HepG2 (cell line): ENCODE results near the gene CEACAM16. TPM values are rescaled to one million over a fixed set of nuclear protein-coding genes. Genes with fewer than 3 reads are reported as not detected.

Experiments used
- ATAC-seq: fragments of 200-7000 bp; cut with Tn5 transposase; 3 replicates; pipeline ENCODE4 v1.9.1; 2020; ENCODE audit warnings: mild to moderate bottlenecking, moderate library complexity
- BruUV-seq: library from RNA; stranded (reverse); fragments of 400-500 nt; replicated peaks from 2 replicates; lab custom pipeline; 2021; lab: Mats Ljungman, UMichigan
- CTCF ChIA-PET: fragments of 300-600 bp; formaldehyde crosslinking; extraction: SDS; loops from one replicate; lab custom pipeline; 2021; ENCODE audit warnings: low total read pairs, inconsistent platforms, low intra/inter-chr PET ratio; lab: Yijun Ruan, JAX
- POLR2A ChIA-PET: fragments of 350-600 bp; sonication (Branson Sonifier 250); formaldehyde crosslinking; loops from one replicate; lab custom pipeline; 2020; ENCODE audit warnings: antibody characterized with exemption, inconsistent platforms; lab: Yijun Ruan, JAX
- DNase-seq: peaks from one replicate; pipeline ENCODE4 v3.0.0-alpha.2; 2015; ENCODE audit warnings: low spot score
- FAIRE-seq: peaks from 3 replicates; lab custom pipeline; 2011; peaks lifted over from hg19 to GRCh38; lab: Jason Lieb, UNC
- H2AFZ ChIP-seq: one replicate; pipeline ENCODE4 v1.6.1; 2011; ENCODE audit warnings: low read length, inconsistent platforms
- H3K27ac ChIP-seq: fragments of 300-600 bp; 3 replicates; pipeline ENCODE4 v1.8.0; 2011; ENCODE audit warnings: mixed run types, mild to moderate bottlenecking, mixed read lengths, low read length, inconsistent platforms; ENCODE audit not compliant: insufficient read depth; ENCODE audit errors: extremely low read length
- H3K27me3 ChIP-seq, 2 experiments: fragments of 200-600 bp in 1 of 2; 2 replicates in 1 of 2; 3 replicates in 1 of 2; pipeline versions ENCODE4 v1.6.0 to v1.8.0; 2011; ENCODE audit warnings: low read length in 2 of 2, mild to moderate bottlenecking in 2 of 2, moderate library complexity in 2 of 2, inconsistent platforms in 1 of 2; ENCODE audit not compliant: insufficient read depth in 2 of 2, control insufficient read depth in 1 of 2
- H3K36me3 ChIP-seq, 2 experiments: fragments of 200-600 bp in 1 of 2; replicated peaks in 1 of 2; 2 replicates in 1 of 2; 3 replicates in 1 of 2; pipeline versions ENCODE4 v1.5.1 to v1.8.0; 2011; ENCODE audit warnings: low read length in 2 of 2, inconsistent platforms in 1 of 2; ENCODE audit not compliant: insufficient read depth in 2 of 2, control insufficient read depth in 1 of 2
- H3K4me1 ChIP-seq: 2 replicates; pipeline ENCODE4 v1.5.1; 2012; ENCODE audit warnings: low read length, inconsistent platforms; ENCODE audit not compliant: insufficient read depth
- H3K4me2 ChIP-seq: 2 replicates; pipeline ENCODE4 v1.6.0; 2011; ENCODE audit warnings: low read depth, low read length, inconsistent platforms
- H3K4me3 ChIP-seq, 3 experiments: fragments of 200-600 bp in 1 of 3; sonication (generic), shearing (Covaris generic) in 1 of 3; replicated peaks in 1 of 3; 2 replicates each; pipeline ENCODE4 v1.5.1; 2011 to 2016; ENCODE audit warnings: low read length in 3 of 3, inconsistent platforms in 2 of 3, low read depth in 2 of 3, mild to moderate bottlenecking in 2 of 3, control low read depth in 1 of 3, mixed read lengths in 1 of 3; ENCODE audit not compliant: insufficient read depth in 1 of 3
- H3K79me2 ChIP-seq: one replicate; pipeline ENCODE4 v1.6.1; 2011; ENCODE audit warnings: low read length, inconsistent platforms; ENCODE audit not compliant: insufficient read depth
- H3K9ac ChIP-seq: 2 replicates; pipeline ENCODE4 v1.6.0; 2011; ENCODE audit warnings: mild to moderate bottlenecking, low read depth, low read length, inconsistent platforms; ENCODE audit not compliant: insufficient read depth
- H3K9me3 ChIP-seq: 2 replicates; pipeline ENCODE4 v1.5.1; 2012; ENCODE audit warnings: mild to moderate bottlenecking, low read length
- H4K20me1 ChIP-seq: 2 replicates; pipeline ENCODE4 v1.6.0; 2011; ENCODE audit warnings: inconsistent platforms, mild to moderate bottlenecking, low read length, moderate library complexity; ENCODE audit not compliant: insufficient read depth
- AGO2 ChIP-seq: fragments of 200-400 bp; formaldehyde crosslinking; optimal IDR thresholded peaks from 2 replicates; pipeline ENCODE3; 2017; ENCODE audit warnings: mild to moderate bottlenecking, low read depth, low read length, moderate library complexity
- CBFB ChIP-seq: sonication (generic); formaldehyde crosslinking; IDR thresholded peaks from 2 replicates; pipeline ENCODE4 v1.4.0; 2020; ENCODE audit warnings: missing genetic modification reagents
- FOXK2 ChIP-seq: fragments of 450-650 bp; IDR thresholded peaks from 2 replicates; pipeline ENCODE4 v1.6.1; 2016
- HNRNPUL1 ChIP-seq: fragments of 200-400 bp; formaldehyde crosslinking; IDR thresholded peaks from 2 replicates; pipeline ENCODE4 v1.6.1; 2017; ENCODE audit warnings: low read depth, mild to moderate bottlenecking, low read length, moderate library complexity
- ISL2 ChIP-seq: sonication (generic); formaldehyde crosslinking; IDR thresholded peaks from 2 replicates; pipeline ENCODE4 v1.5.0; 2020; ENCODE audit warnings: missing genetic modification reagents
- POLR2G ChIP-seq: fragments of 200-400 bp; formaldehyde crosslinking; IDR thresholded peaks from 2 replicates; pipeline ENCODE4 v1.6.1; 2018; ENCODE audit warnings: mild to moderate bottlenecking, low read depth, low read length, moderate library complexity
- SNRNP70 ChIP-seq: fragments of 200-400 bp; formaldehyde crosslinking; IDR thresholded peaks from 2 replicates; pipeline ENCODE4 v1.6.1; 2017; ENCODE audit warnings: mild to moderate bottlenecking, low read depth, low read length, moderate library complexity
- U2AF1 ChIP-seq: fragments of 200-400 bp; formaldehyde crosslinking; optimal IDR thresholded peaks from 2 replicates; pipeline ENCODE3; 2017; ENCODE audit warnings: mild to moderate bottlenecking, low read depth, low read length
- ZBTB10 ChIP-seq: sonication (generic); formaldehyde crosslinking; IDR thresholded peaks from 2 replicates; pipeline ENCODE4 v1.4.0; 2020; ENCODE audit warnings: missing genetic modification reagents, borderline replicate concordance
- ZNF225 ChIP-seq: sonication (generic); formaldehyde crosslinking; IDR thresholded peaks from 2 replicates; pipeline ENCODE4 v1.4.0; 2020; ENCODE audit warnings: mild to moderate bottlenecking, missing genetic modification reagents
- ZNF264 ChIP-seq: sonication (generic); formaldehyde crosslinking; IDR thresholded peaks from 2 replicates; pipeline ENCODE4 v1.4.0; 2020; ENCODE audit warnings: missing genetic modification reagents
- ZNF672 ChIP-seq: sonication (generic); formaldehyde crosslinking; IDR thresholded peaks from 2 replicates; pipeline ENCODE4 v1.8.1; 2022; ENCODE audit warnings: missing genetic modification reagents
- ZNF788 ChIP-seq: sonication (generic); formaldehyde crosslinking; IDR thresholded peaks from 2 replicates; pipeline ENCODE4 v1.5.0; 2020; ENCODE audit warnings: mild to moderate bottlenecking, missing genetic modification reagents, borderline replicate concordance
- ZNF891 ChIP-seq: sonication (generic); formaldehyde crosslinking; IDR thresholded peaks from 2 replicates; pipeline ENCODE4 v1.5.0; 2020; ENCODE audit warnings: mild to moderate bottlenecking, missing genetic modification reagents
- ZSCAN22 ChIP-seq: sonication (generic); formaldehyde crosslinking; IDR thresholded peaks from 2 replicates; pipeline ENCODE4 v1.4.0; 2020; ENCODE audit warnings: mild to moderate bottlenecking, missing genetic modification reagents
- ZZZ3 ChIP-seq: sonication (generic); formaldehyde crosslinking; IDR thresholded peaks from 2 replicates; pipeline ENCODE4 v1.4.0; 2020; ENCODE audit warnings: missing genetic modification reagents, mild to moderate bottlenecking, borderline replicate concordance
- WGBS: methylation state at CpG from one replicate; pipeline ENCODE4 v1.1.6; 2017; ENCODE audit warnings: low lambda C conversion rate; 5-methylcytosine and 5-hydroxymethylcytosine counted together
- in situ Hi-C: cut with HindIII; loops from 2 replicates; pipeline ENCODE4 v1.10.0; 2017; ENCODE audit warnings: low pct_unique_long_range_greater_than_20kb; ENCODE audit not compliant: extremely low pct_ligation_motif_present
- intact Hi-C: fragments of 100-400 bp; cut with micrococcal nuclease; formaldehyde crosslinking; loops from one replicate; pipeline ENCODE4 v1.10.0; 2022; ENCODE audit not compliant: unreplicated experiment
- polyA plus RNA-seq, 8 experiments: library from polyadenylated mRNA; depleted of rRNA in 3 of 8; stranded (reverse) in 7 of 8; unstranded in 1 of 8; fragments of >200 nt; fragmentation: Illumina TruSeq in 4 of 8; extraction: Trizol in 4 of 8; gene quantifications; 2 replicates each; pipeline versions ENCODE4 v1.2.1 to v1.2.3, GENCODE V29; 2011 to 2016; ENCODE audit warnings: low read depth in 4 of 8, missing spikeins in 1 of 8, mixed read lengths in 1 of 8; ENCODE audit not compliant: insufficient read depth in 1 of 8
- total RNA-seq, 5 experiments: library from RNA; depleted of rRNA; stranded (reverse); fragments of >200 nt; fragmentation: Illumina TruSeq; extraction: Trizol; gene quantifications; 2 replicates each; pipeline ENCODE4 v1.2.3, GENCODE V29; 2016; ENCODE audit warnings: low read depth in 1 of 5

Gene CEACAM16
- total and polyA plus RNA-seq, 2 of the 13 experiments (the other 11 are each of a cell fraction or from before 2014, with no cell fraction given): not detected

- POLR2A ChIA-PET: interaction anchor here (1.5 kb wide), 1 partner anchor 11 kb away, joined by 6 read pairs; no protein-coding TSS in a partner anchor
- no peak for FAIRE-seq
- no peak overlapping the region for H3K4me2 ChIP-seq
- in situ Hi-C loops: no loop called here
- no peak overlapping the region for H3K9ac ChIP-seq
- intact Hi-C loops: no loop called here
- no peaks in the 10 kb centered on the region for H3K79me2 ChIP-seq
- no peak overlapping the region for H3K27ac ChIP-seq
- CTCF ChIA-PET: no interaction called here
- no peak overlapping the region for H3K4me3 ChIP-seq
- no peaks in the 10 kb centered on the region for H3K27me3 ChIP-seq
- DNase-seq: no peak
- no peaks in the 10 kb centered on the region for H4K20me1 ChIP-seq
- H3K9me3 ChIP-seq: no peaks in the 10 kb centered on the region
- peaks cover 28% of the 10 kb centered on the region for H3K4me1 ChIP-seq
- TF ChIP-seq ZNF225 (CRISPR knock-in tag) (no peak), POLR2G (0 out of 2 replicates have a peak, but pooled peaks have one; percentile 17), U2AF1 (no peak), AGO2 (peak; percentile 59)
- BruUV-seq: no TSS peak
- no peak overlapping the region for H2AFZ ChIP-seq
- 83% methylated on average over 11 of the region's 12 CpGs for WGBS
- no peak for ATAC-seq
- no peaks in the 10 kb centered on the region for H3K36me3 ChIP-seq
Observed at GRCh38 chr19:44705502-44706010, 6.6 kb downstream of the CEACAM16 start.

- POLR2A ChIA-PET: no interaction called here
- Histone ChIP-seq H3K36me3 (no peaks in the 10 kb centered on the region), H3K4me1 (peaks cover 17% of the 10 kb centered on the region), H3K27ac (no peak overlapping the region), H3K27me3 (no peaks in the 10 kb centered on the region), H3K9ac (no peak overlapping the region), H3K79me2 (no peaks in the 10 kb centered on the region), H2AFZ (no peak overlapping the region), H3K9me3 (no peaks in the 10 kb centered on the region), H3K4me2 (no peak overlapping the region), H3K4me3 (no peak overlapping the region), H4K20me1 (no peaks in the 10 kb centered on the region)
- CTCF ChIA-PET: no interaction called here
- in situ Hi-C loops: no loop called here
- FAIRE-seq (no peak), DNase-seq (no peak), ATAC-seq (no peak)
- intact Hi-C loops: no loop called here
- no TSS peak for BruUV-seq
- 93% methylated on average over 6 of the region's 6 CpGs for WGBS
- peak; percentile 96 for TF ChIP-seq ZSCAN22 (CRISPR knock-in tag)
- TF ChIP-seq FOXK2: no peak
- TF ChIP-seq ZNF788 (CRISPR knock-in tag): no peak
- no peak for TF ChIP-seq ISL2 (CRISPR knock-in tag)
- peak; percentile 58; the same call in 1 of the 2 replicates for TF ChIP-seq ZNF672 (CRISPR knock-in tag)
- no peak for TF ChIP-seq ZBTB10 (CRISPR knock-in tag)
- TF ChIP-seq HNRNPUL1: no peak
- TF ChIP-seq ZNF891 (CRISPR knock-in tag): no peak
- TF ChIP-seq ZZZ3 (CRISPR knock-in tag): no peak
- TF ChIP-seq CBFB (CRISPR knock-in tag): no peak
- no peak for TF ChIP-seq SNRNP70
- TF ChIP-seq ZNF264 (CRISPR knock-in tag): no peak
Observed at GRCh38 chr19:44706506-44707236, 7.7 kb downstream of the CEACAM16 start.
